Measurements from ENCODE around the gene NKX1-2. TPM values are rescaled to one million over a fixed set of nuclear protein-coding genes. Genes with fewer than 3 reads are reported as not detected.

The NKX1-2 gene
- total RNA-seq, 1 experiment from 2014 or later, result 57.7 TPM

DNA sequence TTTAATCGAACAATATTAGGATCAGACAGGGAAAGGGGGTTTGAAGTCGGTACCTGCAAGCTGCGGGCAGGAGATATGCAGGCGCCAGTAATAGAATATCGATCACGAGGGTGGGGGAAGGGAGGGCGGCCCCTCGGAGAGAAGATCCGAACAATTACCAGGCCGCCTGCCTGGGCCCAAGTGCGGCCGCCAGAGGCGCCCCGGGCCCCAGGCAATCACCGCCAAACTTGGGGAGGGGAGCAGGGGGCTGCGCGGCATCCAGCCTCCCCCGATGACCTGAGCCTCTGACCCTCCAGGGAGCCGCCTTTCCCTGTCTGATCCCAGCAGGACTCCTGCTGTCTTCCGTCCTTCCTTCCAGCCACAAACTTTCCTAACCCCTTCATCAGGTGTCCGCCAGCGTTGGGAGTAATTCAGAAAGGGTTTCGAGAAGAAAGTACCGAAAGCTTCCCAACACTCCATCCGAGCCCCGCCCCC, 1.1 kb downstream of the NKX1-2 start:
- CTCF ChIA-PET, result interaction anchor here (0.6 to 4.5 kb wide), 12 partner anchors 8 to 81 kb away, joined by 3 to 32 read pairs (median 3); partner anchors contain the start of genes LHPP and OAT
- Mint-ChIP-seq H3K4me3 (peak overlapping the region; percentile 73), H3K9me3 (no peaks in the 10 kb centered on the region), H3K36me3 (no peaks in the 10 kb centered on the region), H3K27me3 (ENCODE audit: low read depth) (peaks cover 58% of the 10 kb centered on the region), H3K4me1 (peaks cover 45% of the 10 kb centered on the region), H3K27ac (no peak overlapping the region)
- ATAC-seq (peak; percentile 6; the same call in 1 of the 2 replicates), DNase-seq (ENCODE audit: low spot score) (peak; percentile 55)
- TF ChIP-seq, protein P1, sequence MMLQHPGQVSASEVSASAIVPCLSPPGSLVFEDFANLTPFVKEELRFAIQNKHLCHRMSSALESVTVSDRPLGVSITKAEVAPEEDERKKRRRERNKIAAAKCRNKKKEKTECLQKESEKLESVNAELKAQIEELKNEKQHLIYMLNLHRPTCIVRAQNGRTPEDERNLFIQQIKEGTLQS (CRISPR knock-in tag; conservative IDR thresholded peaks at IDR 0.05), result no peak
- TF ChIP-seq ZNF317 (CRISPR knock-in tag; IDR thresholded peaks at IDR 0.05; ENCODE audit: borderline replicate concordance, low read depth) (no peak), MXD4 (CRISPR knock-in tag; IDR thresholded peaks at IDR 0.05; ENCODE audit: borderline replicate concordance) (no peak), NFATC4 (CRISPR knock-in tag; IDR thresholded peaks at IDR 0.05) (no peak), ZNF423 (CRISPR knock-in tag; IDR thresholded peaks at IDR 0.05) (peak; percentile 55), ATF2 (CRISPR knock-in tag; IDR thresholded peaks at IDR 0.05; ENCODE audit: borderline replicate concordance, low read depth) (no peak), FOXJ3 (CRISPR knock-in tag; IDR thresholded peaks at IDR 0.05; ENCODE audit: borderline replicate concordance) (no peak)
- POLR2A ChIA-PET, result interaction anchor here (1.0 to 1.1 kb wide), 2 partner anchors 13 to 30 kb away, joined by 3 to 4 read pairs; partner anchors contain the start of genes LHPP and OAT

GRCh38 chr10:124447751-124448466, 1.9 kb downstream of the NKX1-2 start:
- no peak for ATAC-seq
- POLR2A ChIA-PET, result interaction anchor here (0.5 kb wide), 1 partner anchor 26 kb away, joined by 3 read pairs; no protein-coding TSS in a partner anchor
- Mint-ChIP-seq H3K27me3 (ENCODE audit: low read depth) (peaks cover 58% of the 10 kb centered on the region), H3K27ac (no peak overlapping the region), H3K36me3 (no peaks in the 10 kb centered on the region), H3K9me3 (no peaks in the 10 kb centered on the region), H3K4me1 (peaks cover 40% of the 10 kb centered on the region), H3K4me3 (peak overlapping the region; percentile 73)
- CTCF ChIA-PET, result interaction anchor here (1.5 to 4.5 kb wide), 2 partner anchors 13 to 59 kb away, joined by 4 to 32 read pairs; partner anchors contain the start of gene LHPP
- DNase-seq (ENCODE audit: low spot score), result peak; percentile 54
- TF ChIP-seq ZNF423 (CRISPR knock-in tag; IDR thresholded peaks at IDR 0.05) (peak; percentile 21; the same call in 1 of the 2 replicates), FOXP1 (CRISPR knock-in tag; IDR thresholded peaks at IDR 0.05; ENCODE audit: borderline replicate concordance) (0 out of 2 replicates have a peak, but pooled peaks have one; percentile 39), KAT7 (CRISPR knock-in tag; IDR thresholded peaks at IDR 0.05; ENCODE audit: borderline replicate concordance) (0 out of 2 replicates have a peak, but pooled peaks have one; percentile 23), NFE2L1 (CRISPR knock-in tag; IDR thresholded peaks at IDR 0.05) (no peak)

DNA sequence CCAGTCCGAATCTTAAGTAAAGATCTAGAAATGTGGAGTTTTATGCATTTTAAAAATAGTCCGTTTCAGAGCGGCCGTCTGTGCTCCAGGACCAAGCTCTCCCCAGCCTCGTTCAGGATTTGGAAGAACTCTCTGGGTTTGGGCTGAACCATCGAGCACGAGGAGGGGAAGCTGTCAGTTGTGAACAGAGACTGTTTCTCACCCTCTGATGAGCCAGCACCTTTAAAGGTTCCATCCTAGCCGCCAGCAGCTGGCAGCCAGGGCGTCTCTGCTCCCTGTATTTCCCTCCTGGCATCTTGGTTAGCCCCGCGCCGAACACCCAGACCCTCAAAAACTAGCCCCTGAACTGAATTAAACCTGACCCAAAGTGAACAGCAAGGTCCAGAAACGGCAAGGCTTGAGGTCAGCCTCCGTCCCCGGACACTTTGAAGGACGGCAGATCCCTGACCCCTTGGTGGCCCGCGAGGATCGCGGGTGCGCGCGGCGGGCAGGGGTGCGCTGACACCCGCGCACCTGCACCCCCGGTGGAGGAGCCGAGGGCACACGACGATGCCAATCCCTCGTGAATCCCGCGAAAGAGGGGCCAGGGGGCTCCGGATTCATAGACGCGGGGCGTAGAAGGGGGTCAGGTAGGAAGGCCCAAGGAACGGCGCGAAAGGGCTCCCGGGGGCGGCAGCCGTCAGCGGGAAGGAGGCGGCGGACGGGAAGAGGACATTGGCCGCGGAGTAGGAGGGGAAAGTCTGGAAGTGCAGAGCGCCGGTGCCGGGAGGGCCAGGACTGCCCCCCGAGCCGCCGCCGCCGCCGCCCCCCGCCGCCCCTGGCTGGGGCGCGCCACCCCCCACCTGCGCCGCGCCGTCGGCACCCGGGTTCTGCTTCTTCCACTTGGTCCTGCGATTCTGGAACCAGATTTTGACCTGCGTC, 2.7 kb downstream of the NKX1-2 start:
- H3K27ac Mint-ChIP-seq, result no peak overlapping the region
- H3K4me1 Mint-ChIP-seq, result peaks cover 32% of the 10 kb centered on the region
- peaks cover 56% of the 10 kb centered on the region for H3K27me3 Mint-ChIP-seq (ENCODE audit: low read depth)
- CTCF ChIA-PET, result interaction anchor here (0.7 to 4.5 kb wide), 3 partner anchors 14 to 58 kb away, joined by 3 to 32 read pairs (median 4); partner anchors contain the start of gene LHPP
- no peaks in the 10 kb centered on the region for H3K9me3 Mint-ChIP-seq
- ATAC-seq, result no peak
- TF ChIP-seq, protein P2, sequence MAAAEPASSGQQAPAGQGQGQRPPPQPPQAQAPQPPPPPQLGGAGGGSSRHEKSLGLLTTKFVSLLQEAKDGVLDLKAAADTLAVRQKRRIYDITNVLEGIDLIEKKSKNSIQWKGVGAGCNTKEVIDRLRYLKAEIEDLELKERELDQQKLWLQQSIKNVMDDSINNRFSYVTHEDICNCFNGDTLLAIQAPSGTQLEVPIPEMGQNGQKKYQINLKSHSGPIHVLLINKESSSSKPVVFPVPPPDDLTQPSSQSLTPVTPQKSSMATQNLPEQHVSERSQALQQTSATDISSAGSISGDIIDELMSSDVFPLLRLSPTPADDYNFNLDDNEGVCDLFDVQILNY (CRISPR knock-in tag; IDR thresholded peaks at IDR 0.05), result 0 out of 2 replicates have a peak, but pooled peaks have one; percentile 32
- TF ChIP-seq GTF2I (CRISPR knock-in tag; conservative IDR thresholded peaks at IDR 0.05), result no peak
- TF ChIP-seq ZBTB21 (CRISPR knock-in tag; IDR thresholded peaks at IDR 0.05; ENCODE audit: borderline replicate concordance), result no peak
- TF ChIP-seq, protein P3, sequence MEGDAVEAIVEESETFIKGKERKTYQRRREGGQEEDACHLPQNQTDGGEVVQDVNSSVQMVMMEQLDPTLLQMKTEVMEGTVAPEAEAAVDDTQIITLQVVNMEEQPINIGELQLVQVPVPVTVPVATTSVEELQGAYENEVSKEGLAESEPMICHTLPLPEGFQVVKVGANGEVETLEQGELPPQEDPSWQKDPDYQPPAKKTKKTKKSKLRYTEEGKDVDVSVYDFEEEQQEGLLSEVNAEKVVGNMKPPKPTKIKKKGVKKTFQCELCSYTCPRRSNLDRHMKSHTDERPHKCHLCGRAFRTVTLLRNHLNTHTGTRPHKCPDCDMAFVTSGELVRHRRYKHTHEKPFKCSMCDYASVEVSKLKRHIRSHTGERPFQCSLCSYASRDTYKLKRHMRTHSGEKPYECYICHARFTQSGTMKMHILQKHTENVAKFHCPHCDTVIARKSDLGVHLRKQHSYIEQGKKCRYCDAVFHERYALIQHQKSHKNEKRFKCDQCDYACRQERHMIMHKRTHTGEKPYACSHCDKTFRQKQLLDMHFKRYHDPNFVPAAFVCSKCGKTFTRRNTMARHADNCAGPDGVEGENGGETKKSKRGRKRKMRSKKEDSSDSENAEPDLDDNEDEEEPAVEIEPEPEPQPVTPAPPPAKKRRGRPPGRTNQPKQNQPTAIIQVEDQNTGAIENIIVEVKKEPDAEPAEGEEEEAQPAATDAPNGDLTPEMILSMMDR (IDR thresholded peaks at IDR 0.05), result no peak
- no peak for TF ChIP-seq E2F4 (CRISPR knock-in tag; IDR thresholded peaks at IDR 0.05; ENCODE audit: borderline replicate concordance, low read depth)
- peak; percentile 37 for DNase-seq (ENCODE audit: low spot score)
- POLR2A ChIA-PET, result interaction anchor here (0.7 kb wide), 1 partner anchor 28 kb away, joined by 4 read pairs; the partner anchor contains the start of gene OAT
- H3K4me3 Mint-ChIP-seq, result peak overlapping the region; percentile 69
- no peaks in the 10 kb centered on the region for H3K36me3 Mint-ChIP-seq
